Measurements from ENCODE around the gene C1orf94. TPM values are rescaled to one million over a fixed set of nuclear protein-coding genes. Genes with fewer than 3 reads are reported as not detected.

C1orf94 gene, protein sequence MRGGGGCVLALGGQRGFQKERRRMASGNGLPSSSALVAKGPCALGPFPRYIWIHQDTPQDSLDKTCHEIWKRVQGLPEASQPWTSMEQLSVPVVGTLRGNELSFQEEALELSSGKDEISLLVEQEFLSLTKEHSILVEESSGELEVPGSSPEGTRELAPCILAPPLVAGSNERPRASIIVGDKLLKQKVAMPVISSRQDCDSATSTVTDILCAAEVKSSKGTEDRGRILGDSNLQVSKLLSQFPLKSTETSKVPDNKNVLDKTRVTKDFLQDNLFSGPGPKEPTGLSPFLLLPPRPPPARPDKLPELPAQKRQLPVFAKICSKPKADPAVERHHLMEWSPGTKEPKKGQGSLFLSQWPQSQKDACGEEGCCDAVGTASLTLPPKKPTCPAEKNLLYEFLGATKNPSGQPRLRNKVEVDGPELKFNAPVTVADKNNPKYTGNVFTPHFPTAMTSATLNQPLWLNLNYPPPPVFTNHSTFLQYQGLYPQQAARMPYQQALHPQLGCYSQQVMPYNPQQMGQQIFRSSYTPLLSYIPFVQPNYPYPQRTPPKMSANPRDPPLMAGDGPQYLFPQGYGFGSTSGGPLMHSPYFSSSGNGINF
- polyA plus RNA-seq (2012; ENCODE audit: insufficient read depth, insufficient read length), result not detected

DNA sequence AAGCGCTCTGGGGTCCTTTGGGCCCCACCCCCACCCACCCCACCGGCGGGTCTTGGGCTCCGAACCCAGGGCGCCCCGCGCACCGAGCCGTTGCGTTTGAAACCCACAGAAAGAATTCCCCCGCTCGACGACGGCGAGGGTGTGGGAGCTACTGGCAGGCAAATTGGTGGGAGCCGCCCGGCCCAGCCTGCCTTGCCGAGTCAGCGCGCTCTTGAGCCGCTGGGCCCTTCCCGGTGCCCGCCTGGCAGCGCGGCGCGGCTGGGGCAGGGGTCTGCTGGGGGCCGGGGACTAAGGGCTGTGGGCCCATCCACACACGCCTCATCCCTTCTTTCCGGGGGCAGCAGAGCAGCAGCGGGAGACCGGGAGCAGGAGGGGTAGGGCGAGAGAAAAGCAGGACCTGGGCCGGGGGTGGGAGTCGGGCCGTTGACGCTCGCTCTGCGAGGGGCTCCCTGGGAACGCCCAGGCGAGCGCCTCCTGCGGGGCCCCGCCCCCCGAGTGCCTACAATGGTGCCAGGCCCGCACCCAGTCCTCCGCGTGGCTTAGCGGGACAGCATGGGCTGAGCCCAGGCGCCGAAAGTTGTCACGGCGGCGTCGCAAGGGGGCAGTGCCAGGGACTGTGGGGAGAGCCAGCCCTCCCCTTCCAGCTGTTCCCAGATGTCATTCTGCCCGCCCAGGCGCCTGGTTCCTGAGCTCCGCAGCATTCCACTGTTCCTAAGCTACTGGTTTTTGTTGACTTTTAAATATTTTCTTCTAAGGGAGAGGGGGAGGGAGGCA, at the start of gene C1orf94:
Gene C1orf94, plus strand, starts transcription at position 78 of the 774 bp plus-strand sequence. CDS start 883 bp downstream, outside the sequence.
- H3K4me3 ChIP-seq (ENCODE audit: low read length), result no peak within 1 kb of the TSS
- no peak for DNase-seq (ENCODE audit: low read depth, low spot score)

DNA sequence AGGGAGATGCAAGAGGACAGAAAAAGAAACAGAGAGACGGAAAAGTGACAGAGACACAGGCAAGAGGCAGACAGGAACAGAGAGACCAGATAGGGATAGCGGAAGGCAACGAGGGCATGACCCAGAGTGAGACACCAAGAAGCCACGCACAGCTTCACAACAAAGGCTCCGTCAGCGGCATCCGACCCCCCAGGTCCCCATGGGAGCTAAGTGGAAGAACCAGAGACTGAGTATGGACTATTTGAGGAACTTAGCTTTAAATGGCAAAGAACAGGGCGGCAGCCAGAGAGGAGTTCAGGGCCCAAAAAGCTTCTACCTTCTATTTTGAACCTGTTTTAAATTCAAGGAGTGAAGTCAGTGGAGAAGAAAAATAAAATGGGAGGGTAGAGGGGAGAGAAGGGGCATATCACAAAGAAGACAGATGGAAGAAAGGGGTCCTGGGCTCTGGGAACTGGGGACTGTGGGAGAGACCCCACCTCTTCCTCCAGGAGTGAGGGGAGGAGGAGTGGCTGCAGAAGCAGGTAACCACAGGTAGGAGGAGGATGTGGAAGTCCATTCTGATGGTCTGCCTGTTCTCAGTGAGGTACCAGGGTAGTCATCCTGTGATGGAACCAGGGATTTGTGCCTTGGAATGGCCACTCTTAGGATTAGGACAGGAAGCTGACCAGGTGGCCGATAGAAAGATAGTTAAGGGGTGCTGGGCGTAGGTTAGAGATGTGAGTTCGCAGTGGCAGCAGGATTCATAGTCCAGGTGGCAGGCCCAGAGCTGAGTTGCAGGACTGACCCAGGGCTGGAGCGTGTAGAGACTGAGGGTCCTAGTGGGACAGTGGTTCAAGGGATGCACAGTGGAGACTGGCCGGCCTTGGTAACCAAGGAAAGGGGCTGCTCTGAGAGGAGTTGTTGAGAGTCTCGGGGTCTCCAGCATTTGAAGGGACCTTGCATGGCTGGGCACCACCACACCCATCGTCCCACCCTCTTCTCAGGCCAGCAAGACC, 49.4 kb upstream of the C1orf94 start:
- no peak overlapping the region for H3K4me3 ChIP-seq (ENCODE audit: low read length)
- DNase-seq (ENCODE audit: low read depth, low spot score), result no peak

DNA sequence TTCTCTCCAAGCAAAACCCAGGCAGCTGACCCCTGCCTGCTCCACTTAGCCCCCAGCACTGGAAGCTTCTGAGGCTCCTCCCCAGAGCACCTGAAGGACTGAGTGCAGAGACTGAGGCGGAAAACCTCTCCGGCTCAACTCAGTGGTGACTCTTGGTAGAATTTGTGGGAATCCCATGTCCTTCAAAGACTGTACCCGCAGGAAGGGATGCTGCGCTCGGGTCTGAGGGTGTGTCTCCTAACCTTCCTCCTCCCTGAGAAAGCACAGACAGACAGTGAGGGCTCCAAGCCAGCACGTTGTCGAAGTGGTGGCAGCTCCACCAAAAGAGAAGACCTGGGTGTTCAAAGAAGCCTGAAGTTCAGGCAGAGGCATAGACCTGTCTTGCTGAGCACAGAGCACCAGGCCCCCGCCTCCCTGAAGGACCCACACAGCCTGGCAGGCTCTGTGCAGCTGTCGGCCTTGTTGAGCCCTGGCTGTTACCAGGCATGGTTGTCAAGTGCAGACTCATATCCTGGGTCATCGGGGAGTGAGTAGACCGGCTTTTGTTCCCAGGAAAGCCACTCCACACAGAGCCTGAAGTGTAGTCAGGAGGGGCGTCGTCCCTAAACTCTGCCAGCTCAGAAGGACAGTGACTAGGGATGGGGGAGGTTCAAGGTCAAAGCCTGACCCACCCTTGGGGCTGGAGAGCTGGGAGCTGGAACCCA, 48.4 kb upstream of the C1orf94 start:
- no peak for DNase-seq (ENCODE audit: low read depth, low spot score)
- H3K4me3 ChIP-seq (ENCODE audit: low read length), result no peak overlapping the region

DNA sequence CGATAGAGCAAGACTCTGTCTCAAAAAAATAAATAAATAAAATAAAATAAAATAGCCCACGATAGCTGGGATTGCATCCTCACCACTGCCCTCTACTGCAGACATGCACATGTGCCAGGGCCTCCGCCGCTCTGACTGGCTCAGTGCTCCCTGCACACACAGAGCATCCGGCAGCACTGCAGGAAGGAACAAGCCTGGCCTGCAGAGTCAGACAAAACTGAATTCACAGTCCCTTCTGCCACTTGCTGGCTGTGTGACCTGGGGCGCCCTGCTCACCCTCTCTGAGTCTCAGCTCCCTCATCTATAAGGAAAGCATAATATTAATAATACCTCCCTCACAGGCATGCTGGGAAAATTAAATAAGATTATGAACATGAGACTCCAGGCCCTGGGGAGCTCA, 47.1 kb upstream of the C1orf94 start:
- H3K4me3 ChIP-seq (ENCODE audit: low read length), result no peak overlapping the region
- DNase-seq (ENCODE audit: low read depth, low spot score), result no peak

DNA sequence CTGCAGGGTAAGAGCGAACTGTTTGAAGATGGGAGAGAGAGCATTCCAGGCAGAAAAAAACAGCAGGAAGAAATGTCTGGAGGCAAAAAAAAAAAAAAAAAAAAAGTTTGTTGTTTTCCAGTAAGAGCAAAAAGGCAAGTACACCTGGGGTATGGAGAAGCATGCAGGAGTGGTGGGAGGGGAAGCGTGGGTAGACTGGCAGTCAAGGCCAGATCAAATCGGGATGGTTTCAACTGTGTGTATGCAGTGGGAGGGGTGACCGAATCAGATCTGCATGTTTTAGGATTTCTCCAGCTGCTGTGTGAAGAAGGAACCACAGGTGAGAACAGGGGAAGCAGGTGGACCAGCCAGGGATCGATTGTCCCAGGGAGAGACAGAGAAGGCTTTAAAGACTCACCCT, 46.4 kb upstream of the C1orf94 start:
- DNase-seq (ENCODE audit: low read depth, low spot score), result no peak
- no peak overlapping the region for H3K4me3 ChIP-seq (ENCODE audit: low read length)

DNA sequence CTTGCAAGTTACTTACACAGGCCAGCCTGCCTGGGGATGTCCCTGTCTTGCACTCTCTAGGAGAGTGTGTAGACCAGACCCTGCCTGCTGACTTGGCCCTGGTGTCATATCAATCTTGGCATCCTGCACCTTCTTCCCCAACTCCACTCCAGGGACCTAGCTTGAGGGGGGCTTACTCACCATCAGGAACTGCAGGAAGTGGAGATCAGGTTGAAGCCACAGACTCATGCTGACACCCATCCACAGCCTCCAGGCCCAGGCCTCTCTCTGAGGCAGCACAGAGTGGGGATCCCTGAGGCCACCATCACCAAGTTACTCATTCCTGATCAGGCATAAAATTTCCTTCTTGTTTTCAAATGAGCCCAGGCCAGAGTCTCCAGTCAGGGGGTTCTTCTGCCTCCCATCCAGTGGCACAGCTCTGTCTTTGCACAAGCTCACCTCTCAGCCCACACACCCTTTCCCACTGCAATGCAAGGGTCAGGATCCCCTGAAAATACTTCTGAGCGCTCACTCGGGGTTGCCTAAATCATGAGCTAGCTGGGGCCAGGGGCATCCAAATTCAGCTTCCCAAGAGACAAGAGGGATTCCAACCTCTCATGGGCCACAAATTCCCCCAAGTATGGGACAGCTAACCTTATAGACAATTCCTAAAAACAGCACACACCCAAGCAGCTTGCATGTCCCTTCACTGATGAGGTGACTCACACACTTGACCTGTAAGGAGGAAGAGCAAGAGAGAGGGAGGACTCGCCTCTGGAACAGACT, 45.1 kb upstream of the C1orf94 start:
- H3K4me3 ChIP-seq (ENCODE audit: low read length), result no peak overlapping the region

DNA sequence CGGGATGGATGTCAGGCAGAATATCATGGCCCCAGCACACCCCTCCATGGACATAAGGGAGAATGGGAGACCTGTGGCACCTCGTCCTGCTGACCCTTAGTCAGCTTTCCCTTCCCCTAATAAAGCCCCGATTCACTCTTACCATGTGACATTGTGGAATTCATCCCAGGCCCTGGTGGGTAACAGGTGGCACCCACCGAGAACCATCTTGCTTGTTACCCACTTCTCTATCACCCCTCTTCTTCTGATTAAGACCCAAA, 44.6 kb upstream of the C1orf94 start:
- no peak for DNase-seq (ENCODE audit: low read depth, low spot score)
- no peak overlapping the region for H3K4me3 ChIP-seq (ENCODE audit: low read length)

More for the DNA sequence above, 45.1 kb upstream of the C1orf94 start:
- no peak for DNase-seq (ENCODE audit: low read depth, low spot score)

DNA sequence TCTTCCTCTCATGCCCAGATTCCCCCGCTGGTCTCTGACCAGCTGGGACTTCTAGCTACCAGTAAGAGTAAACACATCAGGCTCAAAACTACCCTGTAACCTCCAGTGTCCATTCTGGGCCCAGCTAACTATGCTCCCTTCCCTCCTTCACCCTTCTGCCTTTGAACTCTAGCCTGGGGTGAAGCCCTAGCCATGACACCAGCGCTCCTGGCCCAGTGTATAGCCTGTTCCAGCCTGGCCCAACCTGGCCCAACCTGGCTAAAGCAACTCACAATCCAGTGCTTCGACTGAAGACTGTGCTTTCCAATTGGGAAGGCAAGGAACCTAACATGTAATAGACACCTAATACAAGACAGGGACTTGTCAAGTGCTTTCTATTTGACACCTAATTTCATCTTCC, 39.3 kb upstream of the C1orf94 start:
- no peak overlapping the region for H3K4me3 ChIP-seq (ENCODE audit: low read length)
- DNase-seq (ENCODE audit: low read depth, low spot score), result no peak

DNA sequence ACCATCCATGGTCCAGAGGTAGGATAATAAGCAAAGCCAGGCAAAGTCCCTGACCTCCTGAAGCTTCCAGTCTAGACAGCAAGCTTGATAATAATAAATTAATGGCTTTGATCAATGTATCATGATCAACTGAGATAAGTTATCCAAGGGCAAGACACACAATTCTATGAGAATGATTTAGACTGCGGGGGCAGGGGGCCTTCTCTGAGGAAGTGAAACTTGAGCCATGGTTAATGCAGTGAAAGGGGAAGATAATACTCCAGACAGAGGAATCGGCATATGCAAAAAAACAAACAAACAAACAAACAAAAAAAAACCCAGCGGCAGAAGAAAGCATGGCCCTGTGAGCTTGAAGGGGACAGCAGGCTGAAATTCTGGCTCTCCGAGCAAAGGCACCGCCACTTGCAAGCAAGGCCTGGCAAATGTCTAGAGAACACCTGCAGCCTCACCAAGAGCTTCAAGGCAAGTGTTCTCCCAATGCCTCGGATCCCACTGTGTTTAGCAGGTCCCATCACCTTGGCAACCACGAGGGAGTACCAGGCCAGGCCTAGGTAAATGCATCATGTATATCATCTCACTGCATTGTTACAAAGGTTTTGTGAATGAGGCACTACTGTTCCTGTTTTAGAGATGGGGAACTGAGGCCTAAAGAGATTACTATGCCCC, 36.6 kb upstream of the C1orf94 start:
- H3K4me3 ChIP-seq (ENCODE audit: low read length), result no peak overlapping the region
- DNase-seq (ENCODE audit: low read depth, low spot score), result no peak

DNA sequence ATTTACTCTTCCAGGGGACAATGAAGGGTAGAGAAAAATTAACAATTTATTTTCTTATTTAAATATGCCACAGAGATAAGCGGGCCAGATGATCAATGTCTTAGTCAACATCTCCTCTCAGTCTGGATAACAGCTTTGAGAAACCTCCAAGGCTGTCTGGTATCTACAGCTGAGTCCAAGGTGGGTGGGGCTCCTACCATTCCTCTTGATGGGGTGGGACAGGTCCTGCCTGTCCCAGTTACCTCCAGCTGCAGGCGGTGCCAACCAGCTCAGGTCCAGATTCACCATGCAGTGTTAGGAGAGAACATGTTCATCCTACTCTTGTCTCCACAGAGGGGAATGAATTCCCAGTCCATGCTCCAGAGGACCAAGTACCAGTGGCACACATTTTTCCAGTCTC, 32.7 kb upstream of the C1orf94 start:
- no peak for DNase-seq (ENCODE audit: low read depth, low spot score)
- H3K4me3 ChIP-seq (ENCODE audit: low read length), result no peak overlapping the region

DNA sequence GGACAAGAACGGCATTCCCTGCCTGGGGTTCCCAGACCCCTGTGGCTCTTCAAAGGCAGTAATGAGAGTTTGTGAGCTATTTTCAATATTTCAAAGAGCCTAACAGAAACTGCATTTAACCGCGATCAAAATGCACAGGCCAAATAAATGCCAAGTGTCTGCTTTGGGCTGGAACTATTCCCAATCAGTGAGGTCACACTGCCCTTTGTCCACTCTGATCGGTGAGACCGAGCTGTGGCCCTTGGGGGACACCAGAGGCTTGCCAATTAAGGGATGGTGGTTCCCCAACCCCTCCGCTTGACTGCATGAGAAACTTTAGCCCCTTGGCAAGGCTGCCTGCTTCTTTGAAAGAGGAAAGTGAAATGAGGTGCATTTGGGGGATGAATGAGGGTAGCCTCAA, 31.9 kb upstream of the C1orf94 start:
- no peak for DNase-seq (ENCODE audit: low read depth, low spot score)
- H3K4me3 ChIP-seq (ENCODE audit: low read length), result no peak overlapping the region

DNA sequence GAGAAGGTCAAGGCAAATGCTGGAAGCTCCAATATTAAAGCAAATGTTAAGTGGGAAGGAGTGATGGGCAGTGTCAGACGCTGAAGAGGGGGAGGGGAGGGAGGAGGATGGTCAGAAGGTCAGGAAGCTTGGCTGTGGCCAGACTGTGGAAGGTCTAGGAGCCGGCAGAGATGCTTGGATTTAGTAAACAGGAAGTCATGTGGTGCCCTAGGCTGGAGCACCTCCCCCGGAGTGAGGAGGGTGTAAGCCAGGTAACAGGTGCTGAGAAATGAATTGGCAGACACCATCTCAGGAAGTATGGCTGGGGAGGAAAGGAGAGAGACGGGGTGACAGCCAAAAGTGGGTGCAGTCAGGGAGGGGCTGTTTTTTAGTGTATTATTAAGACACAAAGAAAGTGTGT, 29.4 kb upstream of the C1orf94 start:
- no peak for DNase-seq (ENCODE audit: low read depth, low spot score)
- no peak overlapping the region for H3K4me3 ChIP-seq (ENCODE audit: low read length)

DNA sequence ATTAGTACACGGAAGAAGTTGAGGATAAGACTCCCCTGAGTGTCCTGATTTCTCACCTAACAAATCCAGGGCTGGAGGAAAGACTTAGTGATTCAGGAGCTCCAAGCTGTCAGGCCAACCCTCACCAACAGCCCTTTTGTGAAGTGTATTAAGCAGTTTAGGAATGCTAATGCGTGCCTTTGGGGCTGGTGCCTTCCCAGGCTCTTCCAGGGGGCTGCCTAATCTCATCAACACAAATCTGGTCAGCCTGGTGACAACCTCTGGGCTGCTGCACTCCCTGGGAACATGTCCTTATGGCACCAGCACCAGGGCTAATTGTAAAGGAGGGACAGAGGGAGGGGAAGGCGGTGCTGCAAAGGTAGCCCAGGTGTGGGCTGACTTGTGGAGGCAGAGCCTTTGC, 27.2 kb upstream of the C1orf94 start:
- DNase-seq (ENCODE audit: low read depth, low spot score), result no peak
- H3K4me3 ChIP-seq (ENCODE audit: low read length), result no peak overlapping the region

DNA sequence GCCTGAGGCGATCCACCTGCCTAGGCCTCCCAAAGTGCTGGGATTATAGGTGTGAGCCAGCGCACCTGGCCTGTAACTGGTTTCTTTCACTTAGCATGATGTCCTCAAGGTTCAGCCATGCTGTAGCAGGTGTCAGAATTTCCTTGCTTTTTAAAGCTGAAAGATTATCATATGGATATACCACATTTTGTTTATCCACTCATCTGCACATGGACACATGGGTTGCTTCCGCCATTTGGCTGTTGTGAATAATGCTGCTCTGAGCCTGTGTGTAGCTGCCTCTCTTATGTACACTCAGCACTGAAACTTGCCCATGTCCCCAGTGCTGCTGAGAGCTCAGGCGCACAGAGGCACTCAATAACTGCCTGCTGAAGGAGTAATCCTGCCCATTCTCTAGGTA, 23.5 kb upstream of the C1orf94 start:
- DNase-seq (ENCODE audit: low read depth, low spot score), result no peak
- no peak overlapping the region for H3K4me3 ChIP-seq (ENCODE audit: low read length)

DNA sequence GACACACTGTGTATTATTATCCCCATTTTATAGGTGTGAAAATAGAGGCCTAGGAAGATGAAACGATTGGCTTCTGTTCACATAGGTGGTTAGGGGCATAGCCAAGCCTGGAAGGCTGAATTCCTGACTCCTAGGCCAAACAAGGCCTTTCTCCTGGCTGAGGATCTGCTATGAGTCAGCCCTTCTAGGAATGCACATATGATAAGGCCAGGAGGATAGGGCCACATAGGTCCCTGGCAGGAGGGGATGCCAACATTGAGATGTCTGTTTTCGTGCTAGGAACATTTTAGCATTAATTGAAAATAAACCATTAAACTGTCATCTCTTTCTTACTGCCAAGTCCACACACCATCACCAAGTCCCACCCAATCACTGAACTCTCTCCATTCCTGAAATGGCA, 20.8 kb upstream of the C1orf94 start:
- no peak for DNase-seq (ENCODE audit: low read depth, low spot score)
- H3K4me3 ChIP-seq (ENCODE audit: low read length), result no peak overlapping the region

DNA sequence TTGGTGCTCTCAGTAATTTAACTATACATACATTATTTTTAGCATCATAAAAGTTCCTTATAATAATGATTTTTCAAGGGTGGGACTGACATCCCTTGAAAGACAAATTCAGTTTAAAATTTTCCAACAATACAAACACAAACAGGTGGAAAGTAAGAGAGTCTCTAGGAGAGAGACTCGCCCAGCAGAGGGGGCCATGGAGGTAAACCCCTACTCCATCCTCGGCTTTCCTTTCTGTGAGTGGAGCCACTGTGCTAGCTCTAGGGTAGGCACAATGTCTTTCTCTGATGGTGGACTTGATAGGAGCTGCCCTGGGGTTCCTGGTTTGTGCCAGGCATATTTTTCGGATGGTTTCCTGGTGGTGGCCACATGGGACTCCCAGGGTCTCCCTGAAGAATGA, 20.0 kb upstream of the C1orf94 start:
- no peak for DNase-seq (ENCODE audit: low read depth, low spot score)
- no peak overlapping the region for H3K4me3 ChIP-seq (ENCODE audit: low read length)

All from Jurkat, Clone E6-1 (cell line).